H9 (cell line): Measurements from ENCODE around the gene TSPAN8. TPM values are rescaled to one million over a fixed set of nuclear protein-coding genes. Genes with fewer than 3 reads are reported as not detected.

ENCODE experiments used
- DNase-seq: peaks from one replicate; pipeline ENCODE4 v3.0.0-alpha.2; 2017
- H2AFZ ChIP-seq: one replicate; pipeline ENCODE4 v1.6.1; 2013; ENCODE audit warnings: mild to moderate bottlenecking, low read length, control low read depth, moderate library complexity
- H2AK5ac ChIP-seq: 2 replicates; pipeline ENCODE4 v1.6.1; 2013; ENCODE audit warnings: low read length, control low read depth, mixed read lengths; ENCODE audit not compliant: insufficient read length
- H2BK120ac ChIP-seq: one replicate; pipeline ENCODE4 v1.6.1; 2013; ENCODE audit warnings: low read depth, mild to moderate bottlenecking, low read length, control low read depth, inconsistent platforms; ENCODE audit not compliant: poor library complexity, severe bottlenecking
- H2BK12ac ChIP-seq: 2 replicates; pipeline ENCODE4 v1.6.1; 2013; ENCODE audit warnings: low read length, control low read depth, mixed read lengths, low read depth; ENCODE audit not compliant: insufficient read length
- H2BK15ac ChIP-seq: 2 replicates; pipeline ENCODE4 v1.6.1; 2013; ENCODE audit warnings: low read depth, low read length, control low read depth
- H2BK20ac ChIP-seq: one replicate; pipeline ENCODE4 v1.6.1; 2013; ENCODE audit warnings: low read depth, mild to moderate bottlenecking, low read length, control low read depth, inconsistent platforms; ENCODE audit not compliant: poor library complexity, severe bottlenecking
- H2BK5ac ChIP-seq: 2 replicates; pipeline ENCODE4 v1.6.1; 2013; ENCODE audit warnings: low read length, control low read depth, mixed read lengths; ENCODE audit not compliant: insufficient read length
- H3K14ac ChIP-seq: 2 replicates; pipeline ENCODE4 v1.6.1; 2013; ENCODE audit warnings: low read length, control low read depth; ENCODE audit not compliant: insufficient read depth
- H3K18ac ChIP-seq: 2 replicates; pipeline ENCODE4 v1.6.1; 2013; ENCODE audit warnings: low read depth, mild to moderate bottlenecking, mixed read lengths, low read length, control low read depth; ENCODE audit not compliant: insufficient read length
- H3K23ac ChIP-seq: 2 replicates; pipeline ENCODE4 v1.6.1; 2013; ENCODE audit warnings: low read length, control low read depth, mixed read lengths, low read depth; ENCODE audit not compliant: insufficient read length
- H3K23me2 ChIP-seq: 2 replicates; pipeline ENCODE4 v1.6.1; 2013; ENCODE audit warnings: low read depth, mild to moderate bottlenecking, mixed read lengths, low read length, control low read depth; ENCODE audit not compliant: insufficient read length, poor library complexity, severe bottlenecking
- H3K27ac ChIP-seq: 2 replicates; pipeline ENCODE4 v1.5.1; 2013; ENCODE audit warnings: low read length, control low read depth, mixed read lengths, low read depth; ENCODE audit not compliant: insufficient read length
- H3K27me3 ChIP-seq: 2 replicates; pipeline ENCODE4 v1.6.1; 2013; ENCODE audit warnings: low read length, control low read depth, inconsistent platforms; ENCODE audit not compliant: insufficient read depth
- H3K4ac ChIP-seq: 2 replicates; pipeline ENCODE4 v1.6.1; 2013; ENCODE audit warnings: low read depth, mild to moderate bottlenecking, control low read depth, inconsistent platforms, low read length, moderate library complexity
- H3K4me1 ChIP-seq: 2 replicates; pipeline ENCODE4 v1.6.1; 2013; ENCODE audit warnings: low read length, control low read depth, inconsistent platforms; ENCODE audit not compliant: insufficient read depth
- H3K4me2 ChIP-seq: 2 replicates; pipeline ENCODE4 v1.6.1; 2013; ENCODE audit warnings: low read length, control low read depth, mixed read lengths; ENCODE audit not compliant: insufficient read length, insufficient read depth
- H3K56ac ChIP-seq: 2 replicates; pipeline ENCODE4 v1.6.1; 2013; ENCODE audit warnings: low read depth, mild to moderate bottlenecking, mixed read lengths, low read length, control low read depth; ENCODE audit not compliant: insufficient read length
- H3K79me1 ChIP-seq: 2 replicates; pipeline ENCODE4 v1.6.1; 2013; ENCODE audit warnings: low read depth, mild to moderate bottlenecking, moderate library complexity, low read length, control low read depth, inconsistent platforms; ENCODE audit not compliant: insufficient read depth, poor library complexity, severe bottlenecking
- H3K79me2 ChIP-seq: 2 replicates; pipeline ENCODE4 v1.6.1; 2013; ENCODE audit warnings: low read length, control low read depth, inconsistent platforms; ENCODE audit not compliant: insufficient read depth
- H3K9ac ChIP-seq: 2 replicates; pipeline ENCODE4 v1.6.1; 2013; ENCODE audit warnings: low read length, control low read depth, mixed read lengths; ENCODE audit not compliant: insufficient read length; ENCODE audit errors: extremely low read depth
- H3K9me3 ChIP-seq: one replicate; pipeline ENCODE4 v1.6.1; 2013; ENCODE audit warnings: low read depth, low read length, inconsistent platforms; ENCODE audit not compliant: control insufficient read depth
- H3T11ph ChIP-seq: one replicate; pipeline ENCODE4 v1.6.1; 2013; ENCODE audit warnings: mild to moderate bottlenecking, low read length, control low read depth, inconsistent platforms
- H4K20me1 ChIP-seq: one replicate; pipeline ENCODE4 v1.6.1; 2013; ENCODE audit not compliant: control insufficient read depth, insufficient read length, insufficient read depth
- H4K5ac ChIP-seq: 2 replicates; pipeline ENCODE4 v1.6.1; 2013; ENCODE audit warnings: low read depth, mild to moderate bottlenecking, mixed read lengths, low read length, control low read depth; ENCODE audit not compliant: insufficient read length
- H4K8ac ChIP-seq: replicated peaks from 2 replicates; pipeline ENCODE4 v1.6.1; 2013; ENCODE audit warnings: low read length, control low read depth, mixed read lengths, low read depth; ENCODE audit not compliant: insufficient read length
- H4K91ac ChIP-seq: 2 replicates; pipeline ENCODE4 v1.6.1; 2013; ENCODE audit warnings: low read depth, mild to moderate bottlenecking, moderate library complexity, mixed read lengths, low read length, control low read depth; ENCODE audit not compliant: insufficient read length
- H3K27ac Mint-ChIP-seq, 3 experiments: 2 replicates in 2 of 3; 3 replicates in 1 of 3; pipeline ENCODE4 v1.8.0; 2020 to 2021; ENCODE audit warnings: mixed read lengths in 3 of 3, mild to moderate bottlenecking in 1 of 3, moderate library complexity in 1 of 3
- H3K27me3 Mint-ChIP-seq: 2 replicates; pipeline ENCODE4 v1.8.0; 2021; ENCODE audit warnings: low read depth, mild to moderate bottlenecking, moderate library complexity, mixed read lengths
- H3K36me3 Mint-ChIP-seq, 3 experiments: 2 replicates in 2 of 3; 3 replicates in 1 of 3; pipeline ENCODE4 v1.8.0; 2020 to 2021; ENCODE audit warnings: low read depth in 3 of 3, mixed read lengths in 3 of 3; ENCODE audit not compliant: insufficient read depth in 1 of 3
- H3K4me1 Mint-ChIP-seq, 2 experiments: 2 replicates each; pipeline ENCODE4 v1.8.0; 2020; ENCODE audit warnings: mixed read lengths in 2 of 2
- H3K4me3 Mint-ChIP-seq, 2 experiments: 2 replicates in 1 of 2; 3 replicates in 1 of 2; pipeline ENCODE4 v1.8.0; 2020 to 2021; ENCODE audit warnings: mild to moderate bottlenecking in 2 of 2, mixed read lengths in 2 of 2, moderate library complexity in 1 of 2
- H3K9me3 Mint-ChIP-seq, 2 experiments: 2 replicates in 1 of 2; 3 replicates in 1 of 2; pipeline ENCODE4 v1.8.0; 2020; ENCODE audit warnings: mild to moderate bottlenecking in 2 of 2, mixed read lengths in 2 of 2, moderate library complexity in 1 of 2
- CTCF ChIP-seq: fragments of 200-600 bp; sonication (generic); conservative IDR thresholded peaks from 3 replicates; pipeline ENCODE4 v1.8.0; 2021; ENCODE audit warnings: antibody characterized with exemption, mild to moderate bottlenecking
- WGBS: extraction: QIAGEN DNeasy Blood & Tissue Kit; methylation state at CpG from one replicate; pipeline ENCODE4 v1.1.7; 2013; ENCODE audit warnings: missing lambda C conversion rate, low lambda C conversion rate, mixed read lengths; ENCODE audit not compliant: insufficient read length; ENCODE audit errors: extremely low coverage; 5-methylcytosine and 5-hydroxymethylcytosine counted together
- total RNA-seq: library from RNA; stranded (reverse); gene quantifications from 2 replicates; pipeline ENCODE4 v1.2.1, GENCODE V29; 2021

TSPAN8 gene
- total RNA-seq, 1 experiment from 2014 or later: not detected

DNA sequence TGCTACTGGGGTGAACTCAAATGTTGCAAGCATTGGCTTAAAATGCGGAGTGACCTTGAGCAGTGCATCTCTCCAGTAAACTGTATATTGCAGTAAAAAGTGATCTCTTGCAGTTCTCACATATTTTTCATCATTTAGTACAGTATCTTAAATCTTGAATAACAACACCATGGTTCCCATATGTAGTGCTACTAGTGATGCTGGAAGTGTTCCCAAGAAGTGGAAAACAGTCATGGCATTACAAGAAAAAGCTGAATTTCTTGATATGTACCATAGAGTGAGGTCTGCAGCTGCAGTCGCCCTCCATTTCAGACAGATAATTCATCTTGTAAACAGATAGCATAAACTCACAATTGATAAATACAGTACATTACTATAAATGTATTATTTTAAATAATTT, 42.9 kb upstream of the TSPAN8 start:
- TF ChIP-seq CTCF: no peak
- WGBS: no CpG with 5 or more reads among the region's 2 CpGs
- no peaks in the 10 kb centered on the region for H3K79me1 ChIP-seq
- no peak overlapping the region for H3K18ac ChIP-seq
- H2BK15ac ChIP-seq: no peak overlapping the region
- no peak overlapping the region for H2BK120ac ChIP-seq
- Mint-ChIP-seq H3K4me3 (no peak overlapping the region), H3K27ac (peak overlapping the region in 1 of 3 experiments; percentile 62; a peak in 1 of 7 replicates), H3K4me1 (peaks cover 34 to 37% of the 10 kb centered on the region in 2 experiments), H3K36me3 (peaks cover 26 to 41% (median 27%) of the 10 kb centered on the region in 3 experiments), H3K9me3 (peaks cover 17 to 30% of the 10 kb centered on the region in 2 experiments), H3K27me3 (no peaks in the 10 kb centered on the region; the same call in 1 of the 2 replicates)
- no peak overlapping the region for H2AFZ ChIP-seq
- H3K9ac ChIP-seq: no peak overlapping the region
- no peak overlapping the region for H3K27ac ChIP-seq
- H2BK5ac ChIP-seq: no peak overlapping the region
- no peak overlapping the region for H4K5ac ChIP-seq
- no peak overlapping the region for H2BK20ac ChIP-seq
- no peaks in the 10 kb centered on the region for H3K23me2 ChIP-seq
- H3K4me2 ChIP-seq: no peak overlapping the region
- no peak overlapping the region for H3K4ac ChIP-seq
- no peak overlapping the region for H4K91ac ChIP-seq
- H3K79me2 ChIP-seq: no peaks in the 10 kb centered on the region
- H3K14ac ChIP-seq: no peak overlapping the region
- H4K20me1 ChIP-seq: no peaks in the 10 kb centered on the region
- no peaks in the 10 kb centered on the region for H3K27me3 ChIP-seq
- H3K9me3 ChIP-seq: no peaks in the 10 kb centered on the region
- no peak overlapping the region for H3K23ac ChIP-seq
- DNase-seq: no peak
- no peak overlapping the region for H3T11ph ChIP-seq
- H2AK5ac ChIP-seq: no peak overlapping the region
- peaks cover 2% of the 10 kb centered on the region; the same call in 1 of the 2 replicates for H3K4me1 ChIP-seq
- no peak overlapping the region for H2BK12ac ChIP-seq
- no peak overlapping the region for H3K56ac ChIP-seq
- no peak overlapping the region for H4K8ac ChIP-seq
